HepG2 (cell line): ENCODE measurements around the gene SLC34A3. TPM values are rescaled to one million over a fixed set of nuclear protein-coding genes. Genes with fewer than 3 reads are reported as not detected.
A peak's percentile ranks its signal among the peaks of the same experiment; 100 is the strongest.

Source experiments
- CBX1 ChIP-seq: IDR thresholded peaks from one replicate; pipeline ENCODE4 v1.6.1; 2016; ENCODE audit warnings: antibody characterized with exemption, low read depth
- FOXP4 ChIP-seq: sonication (generic); formaldehyde crosslinking; IDR thresholded peaks from 2 replicates; pipeline ENCODE4 v1.4.0; 2020; ENCODE audit warnings: missing genetic modification reagents
- GABPB1 ChIP-seq: IDR thresholded peaks from 2 replicates; pipeline ENCODE4 v1.6.1; 2016; ENCODE audit warnings: mild to moderate bottlenecking, missing genetic modification reagents, moderate library complexity, missing compliant biosample characterization
- HIC2 ChIP-seq: sonication (generic); formaldehyde crosslinking; IDR thresholded peaks from 2 replicates; pipeline ENCODE4 v1.9.0; 2022; ENCODE audit warnings: low read depth, missing genetic modification reagents
- HNF1B ChIP-seq: sonication (generic); formaldehyde crosslinking; IDR thresholded peaks from 2 replicates; pipeline ENCODE4 v1.5.1; 2020; ENCODE audit warnings: mild to moderate bottlenecking, moderate library complexity, missing genetic modification reagents
- HNF4A ChIP-seq: sonication (generic); formaldehyde crosslinking; IDR thresholded peaks from 2 replicates; pipeline ENCODE4 v1.4.0; 2020; ENCODE audit warnings: missing genetic modification reagents
- HNF4G ChIP-seq, 2 experiments: sonication (generic) in 1 of 2; formaldehyde crosslinking in 1 of 2; IDR thresholded peaks; 2 replicates each; pipeline versions ENCODE4 v1.4.0 to v1.6.1; 2011 to 2020; ENCODE audit warnings: borderline replicate concordance in 2 of 2, low read depth in 2 of 2, mild to moderate bottlenecking in 2 of 2, low read length in 1 of 2, missing genetic modification reagents in 1 of 2, moderate library complexity in 1 of 2
- LCORL ChIP-seq, 2 experiments: fragments of 450-650 bp in 1 of 2; sonication (generic) in 1 of 2; formaldehyde crosslinking in 1 of 2; IDR thresholded peaks; 2 replicates each; pipeline versions ENCODE4 v1.5.0 to v1.6.1; 2017 to 2020; ENCODE audit warnings: antibody characterized with exemption in 1 of 2, missing genetic modification reagents in 1 of 2
- MEIS2 ChIP-seq: sonication (generic); formaldehyde crosslinking; IDR thresholded peaks from 2 replicates; pipeline ENCODE4 v1.9.0; 2021; ENCODE audit warnings: mild to moderate bottlenecking, missing genetic modification reagents
- PHF8 ChIP-seq: sonication (generic); formaldehyde crosslinking; IDR thresholded peaks from 2 replicates; pipeline ENCODE4 v1.5.0; 2020; ENCODE audit warnings: missing genetic modification reagents
- POGK ChIP-seq: sonication (generic); formaldehyde crosslinking; conservative IDR thresholded peaks from 2 replicates; pipeline ENCODE4 v1.8.0; 2022; ENCODE audit warnings: mild to moderate bottlenecking, moderate library complexity, missing genetic modification reagents
- RORA ChIP-seq: sonication (generic); formaldehyde crosslinking; IDR thresholded peaks from 2 replicates; pipeline ENCODE4 v1.5.0; 2020; ENCODE audit warnings: mild to moderate bottlenecking, missing genetic modification reagents, moderate library complexity
- ZNF292 ChIP-seq: sonication (generic); formaldehyde crosslinking; IDR thresholded peaks from 2 replicates; pipeline ENCODE4 v1.8.1; 2022; ENCODE audit warnings: mild to moderate bottlenecking, low read depth, missing genetic modification reagents, borderline replicate concordance
- polyA plus RNA-seq, 8 experiments: library from polyadenylated mRNA; depleted of rRNA in 3 of 8; stranded (reverse) in 7 of 8; unstranded in 1 of 8; fragments of >200 nt; fragmentation: Illumina TruSeq in 4 of 8; extraction: Trizol in 4 of 8; gene quantifications; 2 replicates each; pipeline versions ENCODE4 v1.2.1 to v1.2.3, GENCODE V29; 2011 to 2016; ENCODE audit warnings: low read depth in 4 of 8, missing spikeins in 1 of 8, mixed read lengths in 1 of 8; ENCODE audit not compliant: insufficient read depth in 1 of 8
- total RNA-seq, 5 experiments: library from RNA; depleted of rRNA; stranded (reverse); fragments of >200 nt; fragmentation: Illumina TruSeq; extraction: Trizol; gene quantifications; 2 replicates each; pipeline ENCODE4 v1.2.3, GENCODE V29; 2016; ENCODE audit warnings: low read depth in 1 of 5
- TF ChIP-seq, protein P1 (sequence below), 2 experiments: IDR thresholded peaks; 2 replicates each; pipeline ENCODE4 v1.6.1; 2011 to 2012; ENCODE audit warnings: low read length in 2 of 2, borderline replicate concordance in 1 of 2, low read depth in 1 of 2, mild to moderate bottlenecking in 1 of 2, moderate library complexity in 1 of 2
- TF ChIP-seq, protein P2 (sequence below): sonication (generic); formaldehyde crosslinking; IDR thresholded peaks from 2 replicates; pipeline ENCODE4 v1.4.0; 2020; ENCODE audit warnings: missing genetic modification reagents

Gene SLC34A3
- total and polyA plus RNA-seq, 2 of the 13 experiments (the other 11 are each of a cell fraction or from before 2014, with no cell fraction given) = 0.07 to 1.0 TPM

DNA sequence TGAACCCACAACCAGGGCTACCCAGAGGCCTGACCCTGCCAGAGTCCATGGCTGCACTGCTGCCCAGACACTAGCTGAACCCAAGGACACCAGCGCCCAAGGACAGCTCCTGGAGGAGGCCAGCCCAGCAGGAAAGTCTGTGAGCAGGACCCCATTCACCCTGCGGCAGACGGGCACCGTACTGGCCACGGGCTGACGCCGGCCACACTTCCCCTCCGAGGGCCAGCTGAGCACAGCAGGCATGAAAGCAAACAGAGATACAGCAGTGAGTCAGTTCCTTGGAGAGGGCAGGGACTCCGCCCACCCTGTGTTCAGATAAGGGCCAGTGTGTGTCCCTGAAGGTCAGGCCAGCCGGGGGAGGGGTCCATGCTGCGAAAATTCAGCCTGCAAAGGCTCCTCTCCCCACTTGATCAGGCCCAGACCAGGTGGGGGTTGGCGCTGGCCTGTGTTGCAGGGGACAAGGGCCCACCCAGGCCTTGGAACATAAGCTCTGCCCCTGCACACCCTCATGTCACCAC lies 11.9 kb upstream of the SLC34A3 start (continued):
- TF ChIP-seq, protein P1, sequence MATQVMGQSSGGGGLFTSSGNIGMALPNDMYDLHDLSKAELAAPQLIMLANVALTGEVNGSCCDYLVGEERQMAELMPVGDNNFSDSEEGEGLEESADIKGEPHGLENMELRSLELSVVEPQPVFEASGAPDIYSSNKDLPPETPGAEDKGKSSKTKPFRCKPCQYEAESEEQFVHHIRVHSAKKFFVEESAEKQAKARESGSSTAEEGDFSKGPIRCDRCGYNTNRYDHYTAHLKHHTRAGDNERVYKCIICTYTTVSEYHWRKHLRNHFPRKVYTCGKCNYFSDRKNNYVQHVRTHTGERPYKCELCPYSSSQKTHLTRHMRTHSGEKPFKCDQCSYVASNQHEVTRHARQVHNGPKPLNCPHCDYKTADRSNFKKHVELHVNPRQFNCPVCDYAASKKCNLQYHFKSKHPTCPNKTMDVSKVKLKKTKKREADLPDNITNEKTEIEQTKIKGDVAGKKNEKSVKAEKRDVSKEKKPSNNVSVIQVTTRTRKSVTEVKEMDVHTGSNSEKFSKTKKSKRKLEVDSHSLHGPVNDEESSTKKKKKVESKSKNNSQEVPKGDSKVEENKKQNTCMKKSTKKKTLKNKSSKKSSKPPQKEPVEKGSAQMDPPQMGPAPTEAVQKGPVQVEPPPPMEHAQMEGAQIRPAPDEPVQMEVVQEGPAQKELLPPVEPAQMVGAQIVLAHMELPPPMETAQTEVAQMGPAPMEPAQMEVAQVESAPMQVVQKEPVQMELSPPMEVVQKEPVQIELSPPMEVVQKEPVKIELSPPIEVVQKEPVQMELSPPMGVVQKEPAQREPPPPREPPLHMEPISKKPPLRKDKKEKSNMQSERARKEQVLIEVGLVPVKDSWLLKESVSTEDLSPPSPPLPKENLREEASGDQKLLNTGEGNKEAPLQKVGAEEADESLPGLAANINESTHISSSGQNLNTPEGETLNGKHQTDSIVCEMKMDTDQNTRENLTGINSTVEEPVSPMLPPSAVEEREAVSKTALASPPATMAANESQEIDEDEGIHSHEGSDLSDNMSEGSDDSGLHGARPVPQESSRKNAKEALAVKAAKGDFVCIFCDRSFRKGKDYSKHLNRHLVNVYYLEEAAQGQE (IDR thresholded peaks at IDR 0.05; ENCODE audit: borderline replicate concordance in 1 of 2, low read depth in 1 of 2, low read length in 2 of 2) = no peak
- TF ChIP-seq RORA (CRISPR knock-in tag) = no peak
- no peak for TF ChIP-seq HNF4G (IDR thresholded peaks at IDR 0.05; ENCODE audit: borderline replicate concordance, low read depth, low read length)
- TF ChIP-seq HNF4G (CRISPR knock-in tag; IDR thresholded peaks at IDR 0.05; ENCODE audit: borderline replicate concordance, low read depth) = no peak
- peak; percentile 37; the same call in 1 of the 2 replicates for TF ChIP-seq ZNF292 (CRISPR knock-in tag)
- peak; percentile 50 for TF ChIP-seq CBX1
- no peak for TF ChIP-seq POGK (CRISPR knock-in tag)
- TF ChIP-seq GABPB1 (CRISPR knock-in tag) = peak; percentile 41; the same call in 1 of the 2 replicates
- peak; percentile 38; the same call in 1 of the 2 replicates for TF ChIP-seq HNF4A (CRISPR knock-in tag)
- TF ChIP-seq, protein P2, sequence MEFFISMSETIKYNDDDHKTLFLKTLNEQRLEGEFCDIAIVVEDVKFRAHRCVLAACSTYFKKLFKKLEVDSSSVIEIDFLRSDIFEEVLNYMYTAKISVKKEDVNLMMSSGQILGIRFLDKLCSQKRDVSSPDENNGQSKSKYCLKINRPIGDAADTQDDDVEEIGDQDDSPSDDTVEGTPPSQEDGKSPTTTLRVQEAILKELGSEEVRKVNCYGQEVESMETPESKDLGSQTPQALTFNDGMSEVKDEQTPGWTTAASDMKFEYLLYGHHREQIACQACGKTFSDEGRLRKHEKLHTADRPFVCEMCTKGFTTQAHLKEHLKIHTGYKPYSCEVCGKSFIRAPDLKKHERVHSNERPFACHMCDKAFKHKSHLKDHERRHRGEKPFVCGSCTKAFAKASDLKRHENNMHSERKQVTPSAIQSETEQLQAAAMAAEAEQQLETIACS = no peak
- TF ChIP-seq PHF8 (CRISPR knock-in tag) = no peak; the same call in 1 of the 2 replicates
- peak; percentile 91 for TF ChIP-seq HIC2 (CRISPR knock-in tag)
- TF ChIP-seq HNF1B (CRISPR knock-in tag) = 0 out of 2 replicates have a peak, but pooled peaks have one; percentile 48
- TF ChIP-seq LCORL (IDR thresholded peaks at IDR 0.05) = no peak
- TF ChIP-seq LCORL (CRISPR knock-in tag; IDR thresholded peaks at IDR 0.05) = peak; percentile 57; the same call in 1 of the 2 replicates
- TF ChIP-seq FOXP4 (CRISPR knock-in tag) = peak; percentile 69; the same call in 1 of the 2 replicates
- peak; percentile 57; the same call in 1 of the 2 replicates for TF ChIP-seq MEIS2
